Suppressor macrophage (primary cell): ENCODE data around the gene LCLAT1.
"Not testable (repeated sequence)": the region's sequence is repeated elsewhere in the genome, so short reads cannot be mapped to it uniquely, and the experiment has no call there.

Experiments used
- DNase-seq, 4 experiments: peaks; one replicate each; pipeline ENCODE4 v3.0.0-alpha.2; 2020 to 2022

The LCLAT1 gene

GRCh38 chr2:30456106-30456505 is 9.1 kb downstream of the LCLAT1 start:
- DNase-seq = no peak

- DNase-seq = no peak
Measured at GRCh38 chr2:30456579-30456978, 9.5 kb downstream of the LCLAT1 start.

- no peak for DNase-seq
Measured at GRCh38 chr2:30457296-30457695, 10.2 kb downstream of the LCLAT1 start.

- DNase-seq = no peak
Measured at GRCh38 chr2:30459140-30459539, 12.1 kb downstream of the LCLAT1 start.

GRCh38 chr2:30462131-30462857 is 15.2 kb downstream of the LCLAT1 start:
- DNase-seq = no peak

GRCh38 chr2:30463535-30463934 is 16.5 kb downstream of the LCLAT1 start:
- DNase-seq = no peak

- DNase-seq = no peak
Measured at GRCh38 chr2:30464544-30465170, 17.6 kb downstream of the LCLAT1 start.

- DNase-seq = no peak
Measured at GRCh38 chr2:30465171-30465545, 18.1 kb downstream of the LCLAT1 start.

- DNase-seq = no peak
Measured at GRCh38 chr2:30466216-30466615, 19.2 kb downstream of the LCLAT1 start.

- DNase-seq = not testable (repeated sequence)
Measured at GRCh38 chr2:30467062-30467826, 20.2 kb downstream of the LCLAT1 start.

GRCh38 chr2:30470426-30470825 is 23.4 kb downstream of the LCLAT1 start:
- DNase-seq = no peak

- DNase-seq = peak; percentile 11 to 65 (median 31)
Measured at GRCh38 chr2:30472326-30472725, 25.3 kb downstream of the LCLAT1 start.

GRCh38 chr2:30475542-30475941 is 28.5 kb downstream of the LCLAT1 start:
- DNase-seq = no peak

- no peak for DNase-seq
Measured at GRCh38 chr2:30476636-30477035, 29.6 kb downstream of the LCLAT1 start.

- no peak for DNase-seq
Measured at GRCh38 chr2:30480703-30481322, 33.8 kb downstream of the LCLAT1 start.

- peak; percentile 82 to 93 (median 89) for DNase-seq
Measured at GRCh38 chr2:30481323-30481800, 34.3 kb downstream of the LCLAT1 start.

GRCh38 chr2:30482011-30482410 is 35.0 kb downstream of the LCLAT1 start:
- DNase-seq = no peak

GRCh38 chr2:30484145-30484544 is 37.1 kb downstream of the LCLAT1 start:
- DNase-seq = no peak

- DNase-seq = no peak
Measured at GRCh38 chr2:30484995-30485394, 37.9 kb downstream of the LCLAT1 start.

GRCh38 chr2:30486655-30487054 is 39.6 kb downstream of the LCLAT1 start:
- no peak for DNase-seq

GRCh38 chr2:30487603-30488002 is 40.6 kb downstream of the LCLAT1 start:
- no peak for DNase-seq

- DNase-seq = no peak
Measured at GRCh38 chr2:30488012-30488659, 41.1 kb downstream of the LCLAT1 start.

- no peak for DNase-seq
Measured at GRCh38 chr2:30491225-30491624, 44.2 kb downstream of the LCLAT1 start.
